ENCODE measurements around the gene SNAPC4. TPM values are rescaled to one million over a fixed set of nuclear protein-coding genes. Genes with fewer than 3 reads are reported as not detected.

The SNAPC4 gene
- total RNA-seq, 1 donor from 2014 or later: 13.5 TPM

- peaks cover 34% of the 10 kb centered on the region for H3K36me3 Mint-ChIP-seq (ENCODE audit: low read depth, unreplicated experiment)
These were observed 7.2 kb downstream of the SNAPC4 start for GRCh38 chr9:136392538-136393449.

GRCh38 chr9:136391737-136392537 lies 8.0 kb downstream of the SNAPC4 start:
- no peak overlapping the region for H3K27ac Mint-ChIP-seq (ENCODE audit: unreplicated experiment)
- DNase-seq (ENCODE audit: low spot score): no peak
- no peaks in the 10 kb centered on the region for H3K9me3 Mint-ChIP-seq (ENCODE audit: unreplicated experiment)
- H3K4me3 Mint-ChIP-seq (ENCODE audit: unreplicated experiment): no peak overlapping the region
- no peaks in the 10 kb centered on the region for H3K27me3 Mint-ChIP-seq (ENCODE audit: unreplicated experiment)
- TF ChIP-seq CTCF (IDR thresholded peaks at IDR 0.05; ENCODE audit: unreplicated experiment): no peak
- H3K4me1 Mint-ChIP-seq (ENCODE audit: unreplicated experiment): no peaks in the 10 kb centered on the region
- H3K36me3 Mint-ChIP-seq (ENCODE audit: low read depth, unreplicated experiment): peaks cover 36% of the 10 kb centered on the region

More at GRCh38 chr9:136392538-136393449, 7.2 kb downstream of the SNAPC4 start:
- Mint-ChIP-seq H3K4me1 (ENCODE audit: unreplicated experiment) (no peaks in the 10 kb centered on the region), H3K27me3 (ENCODE audit: unreplicated experiment) (no peaks in the 10 kb centered on the region), H3K9me3 (ENCODE audit: unreplicated experiment) (no peaks in the 10 kb centered on the region), H3K4me3 (ENCODE audit: unreplicated experiment) (no peak overlapping the region), H3K27ac (ENCODE audit: unreplicated experiment) (no peak overlapping the region)
- no peak for DNase-seq (ENCODE audit: low spot score)
- TF ChIP-seq CTCF (IDR thresholded peaks at IDR 0.05; ENCODE audit: unreplicated experiment): no peak

- Mint-ChIP-seq H3K27me3 (ENCODE audit: unreplicated experiment) (no peaks in the 10 kb centered on the region), H3K36me3 (ENCODE audit: low read depth, unreplicated experiment) (peaks cover 37% of the 10 kb centered on the region)
These were observed 10.6 kb downstream of the SNAPC4 start for GRCh38 chr9:136389396-136389795.

GRCh38 chr9:136387217-136387616 lies 12.8 kb downstream of the SNAPC4 start:
- Mint-ChIP-seq H3K27me3 (ENCODE audit: unreplicated experiment) (peaks cover 1% of the 10 kb centered on the region), H3K4me3 (ENCODE audit: unreplicated experiment) (peak overlapping the region; percentile 69), H3K9me3 (ENCODE audit: unreplicated experiment) (no peaks in the 10 kb centered on the region), H3K4me1 (ENCODE audit: unreplicated experiment) (no peaks in the 10 kb centered on the region), H3K36me3 (ENCODE audit: low read depth, unreplicated experiment) (peaks cover 43% of the 10 kb centered on the region), H3K27ac (ENCODE audit: unreplicated experiment) (no peak overlapping the region)
- no peak for DNase-seq (ENCODE audit: low spot score)
- no peak for TF ChIP-seq CTCF (IDR thresholded peaks at IDR 0.05; ENCODE audit: unreplicated experiment)

More at GRCh38 chr9:136389396-136389795, 10.6 kb downstream of the SNAPC4 start:
- no peak for TF ChIP-seq CTCF (IDR thresholded peaks at IDR 0.05; ENCODE audit: unreplicated experiment)
- Mint-ChIP-seq H3K9me3 (ENCODE audit: unreplicated experiment) (no peaks in the 10 kb centered on the region), H3K4me1 (ENCODE audit: unreplicated experiment) (no peaks in the 10 kb centered on the region), H3K4me3 (ENCODE audit: unreplicated experiment) (no peak overlapping the region), H3K27ac (ENCODE audit: unreplicated experiment) (no peak overlapping the region)
- DNase-seq (ENCODE audit: low spot score): no peak

Measured in endothelial cell (in vitro differentiated cells).